Stimulated activated memory B cell treated with anti-CD40 and anti-IgM and Interleukin-4, amounts not matched to agents 10 μg/mL and 1 μg/mL and 100 μg/mL, for 72 hours (primary cell): ENCODE data around the gene GMCL2.

Experiments
- ATAC-seq: fragments of 150-1000 bp; cut with Tn5 transposase; 2 replicates; pipeline ENCODE4 v1.10.0; 2021
- H3K27ac Mint-ChIP-seq: one replicate; pipeline ENCODE4 v1.8.0; 2022; ENCODE audit warnings: mild to moderate bottlenecking, mixed read lengths
- H3K27me3 Mint-ChIP-seq: one replicate; pipeline ENCODE4 v1.8.0; 2022; ENCODE audit warnings: mixed read lengths
- H3K36me3 Mint-ChIP-seq: one replicate; pipeline ENCODE4 v1.8.0; 2022; ENCODE audit warnings: mixed read lengths
- H3K4me1 Mint-ChIP-seq: one replicate; pipeline ENCODE4 v1.8.0; 2022; ENCODE audit warnings: mixed read lengths
- H3K4me3 Mint-ChIP-seq: one replicate; pipeline ENCODE4 v1.8.0; 2022; ENCODE audit warnings: mild to moderate bottlenecking, moderate library complexity, mixed read lengths
- H3K9me3 Mint-ChIP-seq: one replicate; pipeline ENCODE4 v1.8.0; 2022; ENCODE audit warnings: mixed read lengths

The GMCL2 gene

GRCh38 chr5:178227138-178227659 lies 40.0 kb upstream of the GMCL2 start:
- Mint-ChIP-seq H3K9me3 (no peaks in the 10 kb centered on the region), H3K27ac (peak overlapping the region; percentile 11), H3K4me3 (no peak overlapping the region), H3K27me3 (no peaks in the 10 kb centered on the region), H3K4me1 (peaks cover 73% of the 10 kb centered on the region), H3K36me3 (peaks cover 73% of the 10 kb centered on the region)
- no peak for ATAC-seq

DNA sequence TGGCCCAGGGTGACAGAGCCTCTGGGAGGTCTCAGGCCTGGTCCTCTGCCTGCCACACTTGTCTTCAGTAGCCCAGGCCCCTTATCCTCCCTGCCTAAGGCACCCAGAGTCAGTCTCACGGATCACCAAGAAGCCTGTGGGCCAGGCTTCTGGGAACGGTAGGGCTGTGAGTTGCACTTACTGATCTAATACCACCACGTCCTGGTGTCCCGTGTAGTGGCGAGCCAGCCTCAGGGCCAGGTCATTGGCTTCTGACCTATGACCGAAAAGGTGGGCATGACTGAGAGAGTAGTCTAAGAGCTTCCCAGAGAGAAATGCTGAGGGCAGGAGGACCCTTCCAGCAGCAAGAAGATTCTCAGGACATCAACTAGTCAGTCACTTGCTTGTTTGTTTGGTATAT lies 38.0 kb upstream of the GMCL2 start:
- no peak overlapping the region for H3K4me3 Mint-ChIP-seq
- H3K36me3 Mint-ChIP-seq = peaks cover 79% of the 10 kb centered on the region
- no peak for ATAC-seq
- no peak overlapping the region for H3K27ac Mint-ChIP-seq
- no peaks in the 10 kb centered on the region for H3K9me3 Mint-ChIP-seq
- H3K4me1 Mint-ChIP-seq = peaks cover 74% of the 10 kb centered on the region
- no peaks in the 10 kb centered on the region for H3K27me3 Mint-ChIP-seq

GRCh38 chr5:178224403-178224802 lies 37.2 kb upstream of the GMCL2 start:
- Mint-ChIP-seq H3K4me3 (no peak overlapping the region), H3K27me3 (no peaks in the 10 kb centered on the region), H3K9me3 (no peaks in the 10 kb centered on the region), H3K36me3 (peaks cover 76% of the 10 kb centered on the region), H3K4me1 (peaks cover 66% of the 10 kb centered on the region), H3K27ac (no peak overlapping the region)
- no peak for ATAC-seq

DNA sequence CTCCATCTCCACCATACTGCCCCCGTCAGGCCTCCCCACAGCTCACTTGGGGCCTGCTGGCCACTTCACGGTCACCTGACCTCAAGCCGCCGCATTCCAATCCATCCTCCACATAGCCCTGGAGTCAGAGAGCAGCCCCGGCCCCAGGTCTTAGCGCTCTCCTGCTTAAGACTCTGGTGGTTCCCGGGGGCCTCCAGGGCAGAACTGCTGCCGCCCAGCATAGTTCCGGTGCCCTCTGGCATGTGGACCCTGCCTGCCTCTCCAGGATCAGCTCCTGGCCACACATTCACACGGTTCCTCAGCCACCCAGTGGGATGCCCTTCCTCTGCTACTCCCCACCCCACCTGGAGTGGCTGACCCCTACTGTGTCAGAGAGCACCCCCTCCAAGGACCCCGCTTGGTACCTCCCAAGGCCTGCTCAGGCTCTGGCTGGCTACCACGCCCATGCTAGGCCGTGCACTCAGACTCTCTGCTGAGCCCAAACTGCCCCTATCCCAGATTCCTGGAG lies 36.7 kb upstream of the GMCL2 start:
- Mint-ChIP-seq H3K4me3 (no peak overlapping the region), H3K4me1 (peaks cover 61% of the 10 kb centered on the region), H3K27ac (peak overlapping the region; percentile 40), H3K36me3 (peaks cover 76% of the 10 kb centered on the region), H3K27me3 (no peaks in the 10 kb centered on the region), H3K9me3 (no peaks in the 10 kb centered on the region)
- ATAC-seq = no peak

- H3K27me3 Mint-ChIP-seq = no peaks in the 10 kb centered on the region
- H3K4me3 Mint-ChIP-seq = no peak overlapping the region
- peak overlapping the region; percentile 40 for H3K27ac Mint-ChIP-seq
- ATAC-seq = no peak
- peaks cover 55% of the 10 kb centered on the region for H3K4me1 Mint-ChIP-seq
- peaks cover 76% of the 10 kb centered on the region for H3K36me3 Mint-ChIP-seq
- no peaks in the 10 kb centered on the region for H3K9me3 Mint-ChIP-seq
Measured at GRCh38 chr5:178223196-178223773, 36.1 kb upstream of the GMCL2 start.

DNA sequence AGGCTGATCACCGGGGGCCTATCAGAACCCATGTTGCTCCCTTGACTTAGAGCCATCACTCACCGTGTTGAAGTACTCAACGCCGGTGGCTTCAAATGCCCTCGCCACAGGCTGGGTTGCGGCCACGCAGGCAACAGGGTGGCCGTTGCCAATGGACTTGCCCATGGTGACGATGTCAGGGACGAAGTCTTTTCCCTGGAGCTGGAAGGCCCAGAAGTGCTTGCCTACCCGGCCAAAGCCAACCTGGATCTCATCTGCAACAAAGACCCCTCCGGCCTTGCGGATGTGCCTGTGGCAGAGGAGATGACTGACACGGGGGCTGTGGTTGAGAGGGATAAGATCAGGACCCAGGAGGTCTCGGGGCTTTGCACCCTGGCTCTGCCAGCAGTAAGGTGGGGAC lies 35.1 kb upstream of the GMCL2 start:
- H3K4me3 Mint-ChIP-seq = no peak overlapping the region
- no peaks in the 10 kb centered on the region for H3K27me3 Mint-ChIP-seq
- peaks cover 45% of the 10 kb centered on the region for H3K4me1 Mint-ChIP-seq
- no peak for ATAC-seq
- no peaks in the 10 kb centered on the region for H3K9me3 Mint-ChIP-seq
- peak overlapping the region; percentile 20 for H3K27ac Mint-ChIP-seq
- peaks cover 71% of the 10 kb centered on the region for H3K36me3 Mint-ChIP-seq

- peak overlapping the region; percentile 20 for H3K27ac Mint-ChIP-seq
- H3K4me3 Mint-ChIP-seq = no peak overlapping the region
- peaks cover 71% of the 10 kb centered on the region for H3K36me3 Mint-ChIP-seq
- no peaks in the 10 kb centered on the region for H3K27me3 Mint-ChIP-seq
- ATAC-seq = no peak
- no peaks in the 10 kb centered on the region for H3K9me3 Mint-ChIP-seq
- H3K4me1 Mint-ChIP-seq = peaks cover 41% of the 10 kb centered on the region
Measured at GRCh38 chr5:178221853-178222252, 34.7 kb upstream of the GMCL2 start.

GRCh38 chr5:178221282-178221681 lies 34.1 kb upstream of the GMCL2 start:
- Mint-ChIP-seq H3K9me3 (no peaks in the 10 kb centered on the region), H3K36me3 (peaks cover 72% of the 10 kb centered on the region), H3K27ac (peak overlapping the region; percentile 20), H3K4me3 (no peak overlapping the region), H3K27me3 (no peaks in the 10 kb centered on the region), H3K4me1 (peaks cover 42% of the 10 kb centered on the region)
- ATAC-seq = no peak

DNA sequence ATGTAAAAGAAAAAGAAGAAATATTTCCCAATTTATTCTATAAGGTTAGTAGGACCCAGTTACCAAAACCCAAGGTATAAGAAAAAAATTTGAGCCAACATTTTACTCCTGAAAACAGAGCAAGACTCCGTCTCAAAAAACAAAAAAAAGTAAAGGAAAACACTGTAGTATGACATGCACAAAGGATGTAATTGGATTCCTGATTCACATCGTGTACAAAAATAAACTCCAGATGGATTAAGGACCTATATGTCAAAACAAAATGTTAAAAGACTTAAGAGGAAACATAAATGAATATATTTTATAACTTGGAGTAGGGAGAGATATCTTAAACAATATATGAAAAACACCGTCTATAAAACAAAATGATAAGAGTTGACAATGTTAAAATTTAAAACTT lies 31.7 kb upstream of the GMCL2 start:
- no peak overlapping the region for H3K27ac Mint-ChIP-seq
- H3K9me3 Mint-ChIP-seq = no peaks in the 10 kb centered on the region
- no peak overlapping the region for H3K4me3 Mint-ChIP-seq
- H3K4me1 Mint-ChIP-seq = peaks cover 54% of the 10 kb centered on the region
- no peaks in the 10 kb centered on the region for H3K27me3 Mint-ChIP-seq
- no peak for ATAC-seq
- H3K36me3 Mint-ChIP-seq = peaks cover 63% of the 10 kb centered on the region

DNA sequence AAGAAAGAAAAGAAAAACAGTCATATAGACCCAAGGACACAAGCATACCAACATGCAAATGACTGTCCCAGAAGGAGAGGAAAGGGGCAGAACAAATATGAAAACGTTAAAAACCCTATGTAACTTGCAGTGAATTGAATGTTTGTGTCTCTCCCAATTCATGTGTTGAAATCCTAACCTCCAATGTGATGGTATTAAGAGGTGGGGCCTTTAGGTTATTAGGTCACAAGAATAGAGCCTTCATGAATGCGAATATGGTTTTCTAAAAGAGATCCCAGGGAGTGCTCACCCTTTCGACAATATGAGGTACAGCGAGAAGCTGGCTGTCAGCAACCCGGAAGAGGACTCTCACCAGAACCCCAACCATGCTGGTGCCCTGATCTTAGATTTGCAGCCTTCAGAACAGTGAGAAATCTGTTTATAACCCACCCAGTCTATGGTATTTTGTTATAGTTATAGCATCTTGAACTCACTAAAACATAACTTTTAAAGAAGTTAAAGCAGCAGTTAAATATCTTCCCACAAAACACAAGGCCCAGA lies 31.1 kb upstream of the GMCL2 start:
- Mint-ChIP-seq H3K9me3 (no peaks in the 10 kb centered on the region), H3K27me3 (no peaks in the 10 kb centered on the region), H3K27ac (no peak overlapping the region), H3K4me3 (no peak overlapping the region), H3K4me1 (peaks cover 54% of the 10 kb centered on the region), H3K36me3 (peaks cover 63% of the 10 kb centered on the region)
- no peak for ATAC-seq

GRCh38 chr5:178216779-178217178 lies 29.6 kb upstream of the GMCL2 start:
- H3K9me3 Mint-ChIP-seq = no peaks in the 10 kb centered on the region
- no peak overlapping the region for H3K4me3 Mint-ChIP-seq
- peaks cover 66% of the 10 kb centered on the region for H3K36me3 Mint-ChIP-seq
- no peaks in the 10 kb centered on the region for H3K27me3 Mint-ChIP-seq
- peak overlapping the region; percentile 63 for H3K27ac Mint-ChIP-seq
- no peak for ATAC-seq
- peaks cover 48% of the 10 kb centered on the region for H3K4me1 Mint-ChIP-seq

DNA sequence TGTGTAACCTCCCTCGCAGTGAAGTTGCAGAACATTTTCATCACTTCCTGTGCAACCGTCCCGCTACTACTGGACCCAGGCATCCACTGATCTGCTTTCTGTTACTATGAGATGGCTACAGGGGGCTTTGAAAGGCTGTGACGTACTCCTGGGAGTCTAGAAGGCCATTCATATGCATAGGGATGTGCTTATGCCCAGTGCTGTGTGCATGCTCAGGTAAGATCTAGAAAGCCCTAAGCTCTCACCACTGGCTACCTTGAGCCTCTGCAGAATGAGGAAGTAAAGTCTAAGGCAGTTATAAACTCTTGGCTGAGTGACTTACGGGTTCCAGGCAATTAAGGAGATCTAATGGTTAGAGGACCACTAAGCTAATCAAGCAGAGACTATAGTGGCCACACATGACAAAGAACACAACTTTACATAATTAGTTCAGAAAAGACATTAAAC lies 28.9 kb upstream of the GMCL2 start:
- H3K4me1 Mint-ChIP-seq = peaks cover 46% of the 10 kb centered on the region
- H3K4me3 Mint-ChIP-seq = peak overlapping the region; percentile 40
- H3K27ac Mint-ChIP-seq = peak overlapping the region; percentile 63
- no peaks in the 10 kb centered on the region for H3K27me3 Mint-ChIP-seq
- peaks cover 66% of the 10 kb centered on the region for H3K36me3 Mint-ChIP-seq
- H3K9me3 Mint-ChIP-seq = no peaks in the 10 kb centered on the region
- peak; percentile 70 for ATAC-seq

DNA sequence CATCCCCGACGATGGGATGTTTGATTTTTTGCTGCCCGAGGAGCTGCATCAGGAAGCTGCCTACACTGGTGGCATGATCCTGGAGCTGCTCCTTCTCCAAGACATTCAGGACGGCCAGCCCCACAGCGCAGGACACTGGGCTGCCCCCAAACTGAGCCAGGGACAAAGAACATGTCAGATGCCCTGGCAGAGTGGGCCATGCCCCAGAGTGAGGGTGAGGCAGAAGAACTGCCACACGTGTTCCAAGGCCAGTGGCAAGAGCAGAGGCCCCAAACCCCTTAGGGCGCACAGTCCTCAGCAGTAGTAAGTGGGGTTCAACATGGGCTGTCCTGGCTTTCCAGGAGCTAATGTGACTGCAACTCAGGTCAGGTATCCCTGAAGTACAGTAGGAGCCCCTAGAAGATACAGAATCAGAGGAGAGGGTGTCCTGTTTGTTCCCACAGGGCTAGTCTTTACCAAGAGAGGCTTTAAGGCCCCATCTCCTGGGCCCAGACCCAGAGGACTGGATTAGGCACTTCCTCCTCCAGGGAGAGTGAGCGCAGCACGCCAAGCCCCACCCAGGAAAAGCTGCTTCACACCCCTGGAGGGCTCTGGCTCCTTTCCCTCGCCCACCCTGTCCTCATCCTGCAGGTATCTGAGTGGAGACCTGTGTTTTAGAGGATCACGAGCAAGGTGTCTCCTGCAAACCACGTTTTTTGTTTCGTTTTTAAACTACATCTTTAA lies 28.3 kb upstream of the GMCL2 start:
- peak overlapping the region; percentile 63 for H3K27ac Mint-ChIP-seq
- H3K4me3 Mint-ChIP-seq = no peak overlapping the region
- H3K36me3 Mint-ChIP-seq = peaks cover 63% of the 10 kb centered on the region
- no peak for ATAC-seq
- no peaks in the 10 kb centered on the region for H3K27me3 Mint-ChIP-seq
- H3K4me1 Mint-ChIP-seq = peaks cover 41% of the 10 kb centered on the region
- no peaks in the 10 kb centered on the region for H3K9me3 Mint-ChIP-seq

DNA sequence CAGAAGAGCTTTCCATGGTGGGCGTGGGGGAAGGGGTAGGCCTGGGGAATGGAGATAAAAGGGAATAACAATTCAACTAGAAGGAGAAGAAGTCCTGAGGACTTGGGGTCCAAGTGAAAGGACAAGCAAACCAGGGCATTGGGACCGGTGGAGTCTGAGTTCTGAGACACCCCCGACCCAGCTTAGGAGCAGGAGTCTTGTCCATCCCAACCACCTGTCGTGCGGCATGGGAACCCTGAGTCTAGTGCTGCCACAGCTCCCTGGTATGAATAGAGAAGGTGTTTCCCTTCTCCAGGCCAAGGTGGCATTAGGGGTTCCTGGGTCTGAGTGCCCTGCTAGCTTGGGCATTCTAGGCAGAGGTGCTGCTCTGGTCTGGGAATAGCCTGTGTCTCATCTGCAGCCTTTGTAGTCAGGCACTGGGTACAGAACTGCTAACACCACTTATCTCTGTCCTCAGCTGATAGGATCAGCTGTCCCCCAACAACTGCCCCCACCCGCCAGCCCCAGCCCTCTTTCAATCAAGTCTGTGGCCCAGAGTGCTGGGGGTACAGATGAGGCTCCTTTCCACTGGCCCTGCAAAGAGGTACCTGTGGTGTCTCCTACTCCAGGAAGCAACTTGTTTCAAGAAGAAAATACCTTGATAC lies 27.1 kb upstream of the GMCL2 start:
- Mint-ChIP-seq H3K36me3 (peaks cover 68% of the 10 kb centered on the region), H3K4me3 (no peak overlapping the region), H3K27me3 (no peaks in the 10 kb centered on the region), H3K9me3 (no peaks in the 10 kb centered on the region), H3K27ac (peak overlapping the region; percentile 63), H3K4me1 (peaks cover 51% of the 10 kb centered on the region)
- no peak for ATAC-seq

- Mint-ChIP-seq H3K27me3 (no peaks in the 10 kb centered on the region), H3K4me1 (peaks cover 53% of the 10 kb centered on the region), H3K27ac (peak overlapping the region; percentile 48), H3K36me3 (peaks cover 68% of the 10 kb centered on the region), H3K9me3 (no peaks in the 10 kb centered on the region), H3K4me3 (peak overlapping the region; percentile 15)
- ATAC-seq = no peak
Measured at GRCh38 chr5:178213748-178214151, 26.6 kb upstream of the GMCL2 start.
